Activated CD8-positive, alpha-beta T cell treated with anti-CD3 and anti-CD28 coated beads for 36 hours (primary cell): ENCODE measurements around the gene HOXB2. TPM values are rescaled to one million over a fixed set of nuclear protein-coding genes. Genes with fewer than 3 reads are reported as not detected.

Source experiments
- ATAC-seq: fragments of 200-7000 bp; cut with Tn5 transposase; one replicate; pipeline ENCODE4 v1.10.0; 2021; ENCODE audit warnings: mild to moderate bottlenecking, moderate library complexity
- CTCF ChIA-PET: fragments of 350-600 bp; sonication (Branson Sonifier 250); formaldehyde crosslinking; loops from one replicate; lab custom pipeline; 2021; ENCODE audit warnings: antibody characterized with exemption; lab: Charles Lee
- POLR2A ChIA-PET: fragments of 350-600 bp; sonication (Branson Sonifier 250); formaldehyde crosslinking; loops from one replicate; lab custom pipeline; 2021; ENCODE audit warnings: antibody characterized with exemption; lab: Charles Lee
- DNase-seq: peaks from one replicate; pipeline ENCODE4 v3.0.0-alpha.2; 2020
- H3K27ac Mint-ChIP-seq: one replicate; pipeline ENCODE4 v1.8.0; 2021; ENCODE audit warnings: mild to moderate bottlenecking, mixed read lengths
- H3K27me3 Mint-ChIP-seq: one replicate; pipeline ENCODE4 v1.8.0; 2021; ENCODE audit warnings: mixed read lengths
- H3K36me3 Mint-ChIP-seq: one replicate; pipeline ENCODE4 v1.8.0; 2021; ENCODE audit warnings: low read depth, mixed read lengths
- H3K4me1 Mint-ChIP-seq: one replicate; pipeline ENCODE4 v1.8.0; 2021; ENCODE audit warnings: low read depth, mixed read lengths
- H3K4me3 Mint-ChIP-seq: one replicate; pipeline ENCODE4 v1.8.0; 2021; ENCODE audit warnings: mild to moderate bottlenecking, moderate library complexity, mixed read lengths
- H3K9me3 Mint-ChIP-seq: one replicate; pipeline ENCODE4 v1.8.0; 2021; ENCODE audit warnings: mixed read lengths
- intact Hi-C: fragments of 100-400 bp; cut with micrococcal nuclease; formaldehyde crosslinking; loops from one replicate; pipeline ENCODE4 v1.10.0; 2022
- total RNA-seq, 2 experiments: library from RNA; stranded (reverse); gene quantifications; one replicate each; pipeline ENCODE4 v1.2.3, GENCODE V29; 2021
- TF ChIP-seq, protein P1 (sequence below): fragments of 200-600 bp; IDR thresholded peaks from one replicate; pipeline ENCODE4 v1.8.0; 2022; ENCODE audit warnings: antibody characterized with exemption, mild to moderate bottlenecking

The HOXB2 gene
- total RNA-seq, 2 experiments from 2014 or later: 12.6 to 13.0 TPM

DNA sequence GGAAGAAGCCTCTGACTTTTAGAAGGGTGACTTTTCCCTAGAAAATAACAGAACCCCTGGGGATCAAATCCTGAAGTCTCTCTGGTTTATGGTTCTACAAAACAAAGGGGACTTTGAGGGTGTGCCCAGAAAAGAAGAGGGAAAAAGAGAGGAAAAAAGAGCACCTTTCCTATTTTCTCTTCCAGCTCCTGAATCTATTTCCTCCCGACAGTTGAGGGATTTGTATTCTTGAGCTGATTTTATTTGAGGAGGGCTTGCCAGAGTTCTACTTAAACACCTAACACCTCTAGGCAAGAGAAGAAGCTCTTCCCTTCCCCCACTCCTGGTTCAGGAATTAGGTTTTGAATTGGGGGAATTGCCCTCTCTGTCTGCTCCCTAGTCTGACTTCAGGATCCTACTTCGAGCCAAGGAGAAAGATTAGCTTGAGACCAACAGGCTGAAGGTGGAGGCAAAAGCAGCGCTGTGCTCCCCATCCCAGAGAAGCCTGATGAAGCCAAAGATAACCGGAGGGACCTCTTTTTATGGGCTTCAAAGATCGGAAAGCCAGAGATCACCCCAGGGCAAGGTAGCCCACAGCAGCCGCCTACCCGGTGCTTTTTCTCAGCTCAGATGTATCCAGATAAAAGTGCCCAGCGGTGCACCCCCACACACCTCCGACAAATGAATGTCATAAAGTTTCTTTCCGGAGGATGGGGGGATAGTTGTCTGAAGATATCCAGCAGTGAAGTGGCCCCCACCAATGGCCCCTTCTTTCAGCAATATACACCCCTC, 44.3 kb upstream of the HOXB2 start:
- peaks cover 30% of the 10 kb centered on the region for H3K4me1 Mint-ChIP-seq
- DNase-seq (no peak), ATAC-seq (no peak)
- no peak overlapping the region for H3K27ac Mint-ChIP-seq
- ChIA-PET POLR2A (interaction anchor here (0.8 kb wide), 2 partner anchors 180 to 268 kb away, joined by 3 read pairs; no protein-coding TSS in a partner anchor), CTCF (interaction anchor here (0.7 to 2.9 kb wide), 12 partner anchors 24 to 326 kb away, joined by 3 to 17 read pairs (median 3); no protein-coding TSS in a partner anchor)
- peaks cover 84% of the 10 kb centered on the region for H3K27me3 Mint-ChIP-seq
- no peaks in the 10 kb centered on the region for H3K9me3 Mint-ChIP-seq
- TF ChIP-seq, protein P1, sequence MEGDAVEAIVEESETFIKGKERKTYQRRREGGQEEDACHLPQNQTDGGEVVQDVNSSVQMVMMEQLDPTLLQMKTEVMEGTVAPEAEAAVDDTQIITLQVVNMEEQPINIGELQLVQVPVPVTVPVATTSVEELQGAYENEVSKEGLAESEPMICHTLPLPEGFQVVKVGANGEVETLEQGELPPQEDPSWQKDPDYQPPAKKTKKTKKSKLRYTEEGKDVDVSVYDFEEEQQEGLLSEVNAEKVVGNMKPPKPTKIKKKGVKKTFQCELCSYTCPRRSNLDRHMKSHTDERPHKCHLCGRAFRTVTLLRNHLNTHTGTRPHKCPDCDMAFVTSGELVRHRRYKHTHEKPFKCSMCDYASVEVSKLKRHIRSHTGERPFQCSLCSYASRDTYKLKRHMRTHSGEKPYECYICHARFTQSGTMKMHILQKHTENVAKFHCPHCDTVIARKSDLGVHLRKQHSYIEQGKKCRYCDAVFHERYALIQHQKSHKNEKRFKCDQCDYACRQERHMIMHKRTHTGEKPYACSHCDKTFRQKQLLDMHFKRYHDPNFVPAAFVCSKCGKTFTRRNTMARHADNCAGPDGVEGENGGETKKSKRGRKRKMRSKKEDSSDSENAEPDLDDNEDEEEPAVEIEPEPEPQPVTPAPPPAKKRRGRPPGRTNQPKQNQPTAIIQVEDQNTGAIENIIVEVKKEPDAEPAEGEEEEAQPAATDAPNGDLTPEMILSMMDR: no peak
- no peak overlapping the region for H3K4me3 Mint-ChIP-seq
- intact Hi-C loops: no loop called here
- H3K36me3 Mint-ChIP-seq: no peaks in the 10 kb centered on the region

DNA sequence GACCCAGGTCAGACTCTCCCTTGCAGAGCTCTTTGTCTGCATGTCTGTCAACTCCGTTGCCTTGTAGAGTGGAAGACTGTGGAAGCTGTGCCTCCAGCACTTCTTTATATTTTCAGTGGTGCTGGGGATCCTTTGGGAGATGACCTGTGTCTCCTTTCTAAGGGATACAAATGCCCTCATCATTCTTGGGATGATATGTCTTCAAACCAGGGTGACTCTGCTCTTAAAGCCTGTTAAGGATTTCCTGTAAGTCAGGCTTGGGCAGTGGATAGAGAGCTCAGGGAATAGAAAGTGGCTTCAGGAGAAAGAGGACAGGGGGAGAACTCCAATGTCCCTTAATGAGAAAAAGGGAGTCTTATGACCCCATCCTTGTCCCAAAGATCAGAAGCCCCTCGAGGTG, 43.6 kb upstream of the HOXB2 start:
- H3K36me3 Mint-ChIP-seq: no peaks in the 10 kb centered on the region
- no peak for DNase-seq

DNA sequence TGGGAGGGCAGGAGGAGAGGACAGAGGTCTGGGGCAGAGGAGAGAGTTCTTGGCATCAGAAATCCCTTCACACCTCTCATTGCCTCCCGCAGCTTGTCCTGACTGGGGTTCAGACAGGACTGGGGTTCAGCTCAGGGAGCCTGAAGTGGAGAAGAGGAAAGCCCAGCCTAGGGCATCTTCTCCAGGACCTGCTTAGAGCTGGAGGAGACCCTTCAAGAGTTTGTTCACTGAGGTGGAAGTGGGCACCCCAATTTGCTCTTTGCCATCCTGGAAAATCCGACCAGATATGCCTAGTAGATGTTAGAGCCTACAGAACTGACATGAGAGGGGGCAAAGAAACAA, 43.1 kb upstream of the HOXB2 start:
- intact Hi-C loops: no loop called here
- ChIA-PET POLR2A (interaction anchor here (1.0 to 1.4 kb wide), 3 partner anchors 9 to 96 kb away, joined by 3 to 4 read pairs (median 4); partner anchors contain the start of gene HOXB4), CTCF (interaction anchor here (0.7 to 2.9 kb wide), 19 partner anchors 8 to 508 kb away, joined by 3 to 17 read pairs (median 4); no protein-coding TSS in a partner anchor)
- no peaks in the 10 kb centered on the region for H3K36me3 Mint-ChIP-seq
- no peak overlapping the region for H3K4me3 Mint-ChIP-seq
- H3K27ac Mint-ChIP-seq: no peak overlapping the region
- H3K9me3 Mint-ChIP-seq: no peaks in the 10 kb centered on the region
- peaks cover 86% of the 10 kb centered on the region for H3K27me3 Mint-ChIP-seq
- TF ChIP-seq, protein P1: no peak
- peaks cover 24% of the 10 kb centered on the region for H3K4me1 Mint-ChIP-seq
- ATAC-seq (no peak), DNase-seq (no peak)

More for the DNA sequence above, 43.6 kb upstream of the HOXB2 start:
- Mint-ChIP-seq H3K4me3 (no peak overlapping the region), H3K9me3 (no peaks in the 10 kb centered on the region), H3K4me1 (peaks cover 27% of the 10 kb centered on the region), H3K27me3 (peaks cover 85% of the 10 kb centered on the region), H3K27ac (no peak overlapping the region)
- TF ChIP-seq, protein P1: no peak
- intact Hi-C loops: no loop called here
- ChIA-PET POLR2A (interaction anchor here (0.6 to 1.4 kb wide), 2 partner anchors 97 to 185 kb away, joined by 3 to 4 read pairs; no protein-coding TSS in a partner anchor), CTCF (interaction anchor here (0.7 to 2.9 kb wide), 18 partner anchors 7 to 325 kb away, joined by 3 to 17 read pairs (median 3); no protein-coding TSS in a partner anchor)
- no peak for ATAC-seq

DNA sequence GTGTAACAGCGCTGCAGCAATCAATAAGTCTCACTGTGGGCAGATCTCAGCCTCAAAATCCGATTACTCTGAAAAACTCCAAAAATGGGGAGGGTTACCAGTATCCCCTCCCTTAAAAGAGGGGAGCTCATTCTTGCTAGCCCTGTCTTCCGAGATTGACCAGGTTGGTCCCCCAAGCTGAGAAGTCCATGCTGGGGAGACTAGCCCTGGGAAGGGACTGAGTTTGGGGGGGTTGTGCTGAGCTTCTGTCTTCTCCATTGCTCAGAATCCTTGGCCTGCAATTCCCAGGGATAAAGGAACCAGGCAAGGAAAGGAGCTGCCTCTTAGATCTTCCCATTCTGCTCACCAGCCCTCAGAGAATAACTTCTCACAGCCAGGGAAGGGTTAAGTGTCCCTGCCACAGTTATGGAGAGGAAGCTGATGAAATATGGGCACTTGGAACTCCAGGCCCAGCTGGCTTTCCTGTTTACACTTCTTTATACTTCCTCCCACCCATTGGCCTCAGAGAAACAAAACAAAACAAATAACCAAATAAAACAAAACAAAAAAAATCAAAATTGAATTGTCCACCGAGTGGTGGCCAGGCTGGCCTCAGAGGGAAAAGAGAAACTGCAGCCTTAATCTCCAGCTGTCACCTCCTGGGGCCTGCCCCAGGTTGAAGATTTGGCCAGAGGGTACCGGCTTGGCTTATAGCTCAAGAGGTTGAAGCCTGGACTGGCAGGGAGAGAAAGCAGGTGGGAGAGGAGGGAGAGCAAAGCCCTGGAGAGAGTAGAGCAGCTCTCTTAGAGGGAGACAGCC, 42.6 kb upstream of the HOXB2 start:
- Mint-ChIP-seq H3K4me3 (no peak overlapping the region), H3K4me1 (peaks cover 24% of the 10 kb centered on the region), H3K36me3 (no peaks in the 10 kb centered on the region), H3K27me3 (peaks cover 86% of the 10 kb centered on the region), H3K27ac (no peak overlapping the region), H3K9me3 (no peaks in the 10 kb centered on the region)
- intact Hi-C loops: no loop called here
- DNase-seq (no peak), ATAC-seq (no peak)
- POLR2A ChIA-PET: interaction anchor here (0.8 to 1.4 kb wide), 6 partner anchors 9 to 355 kb away, joined by 3 to 4 read pairs (median 3); partner anchors contain the start of gene HOXB4
- TF ChIP-seq, protein P1: no peak
- CTCF ChIA-PET: interaction anchor here (0.7 to 2.9 kb wide), 19 partner anchors 8 to 507 kb away, joined by 3 to 17 read pairs (median 4); no protein-coding TSS in a partner anchor
